ENCODE measurements around the gene WIPI1.

- no peak for TF ChIP-seq EP300 (IDR thresholded peaks at IDR 0.05)
- peak in 1 of 3 donors; percentile 28 for TF ChIP-seq POLR2AphosphoS5 (IDR thresholded peaks at IDR 0.05)
- TF ChIP-seq CTCF (IDR thresholded peaks at IDR 0.05) = no peak
These were observed 743 bp downstream of the WIPI1 start for GRCh38 chr17:68456339-68457167.

All from suprapubic skin (tissue), 4 donors.